GM12892 (cell line): Measurements from ENCODE around the gene KCNH8.

Source experiments
- POLR2A ChIP-seq: IDR thresholded peaks from 2 replicates; pipeline ENCODE4 v1.6.1; 2011; ENCODE audit warnings: low read depth, low read length, control low read depth
- POLR2AphosphoS5 ChIP-seq: IDR thresholded peaks from 2 replicates; pipeline ENCODE4 v1.6.1; 2011; ENCODE audit warnings: low read depth, low read length, control low read depth
- TAF1 ChIP-seq: IDR thresholded peaks from 2 replicates; pipeline ENCODE4 v1.6.1; 2011; ENCODE audit warnings: low read depth, mild to moderate bottlenecking, control low read depth, low read length, borderline replicate concordance

GRCh38 chr3:19347671-19348070, 199.4 kb downstream of the KCNH8 start:
- TF ChIP-seq POLR2A, result no peak
- no peak for TF ChIP-seq POLR2AphosphoS5
- TF ChIP-seq TAF1, result no peak
